Renal pelvis (tissue), 4 donors: Measurements from ENCODE around the gene SMYD3. TPM values are rescaled to one million over a fixed set of nuclear protein-coding genes. Genes with fewer than 3 reads are reported as not detected.
"Not testable (repeated sequence)": the region's sequence is repeated elsewhere in the genome, so short reads cannot be mapped to it uniquely, and the experiment has no call there.

Experiments
- DNase-seq: peaks from one replicate; pipeline ENCODE4 v3.0.0-alpha.2; 2013
- polyA plus RNA-seq, 3 donors: library from polyadenylated mRNA; unstranded; fragments of 120-200 nt; gene quantifications; one replicate each; pipeline ENCODE4 v1.2.1, GENCODE V29; 2013; ENCODE audit not compliant: insufficient read length in 3 of 3

SMYD3 gene
- polyA plus RNA-seq, 3 donors: 25.8 to 30.3 (median 26.1) TPM

- no peak for DNase-seq
Measured at GRCh38 chr1:245957427-245957826, 549.7 kb downstream of the SMYD3 start.

GRCh38 chr1:245956225-245956624 is 550.9 kb downstream of the SMYD3 start:
- no peak for DNase-seq

- DNase-seq: no peak
Measured at GRCh38 chr1:245953876-245954660, 553.0 kb downstream of the SMYD3 start.

- DNase-seq: no peak
Measured at GRCh38 chr1:245952383-245953026, 554.6 kb downstream of the SMYD3 start.

- DNase-seq: no peak
Measured at GRCh38 chr1:245948786-245949185, 558.3 kb downstream of the SMYD3 start.

GRCh38 chr1:245946905-245947304 is 560.2 kb downstream of the SMYD3 start:
- no peak for DNase-seq

GRCh38 chr1:245945136-245945535 is 561.9 kb downstream of the SMYD3 start:
- DNase-seq: not testable (repeated sequence)

GRCh38 chr1:245942856-245943255 is 564.2 kb downstream of the SMYD3 start:
- no peak for DNase-seq

GRCh38 chr1:245941771-245942170 is 565.3 kb downstream of the SMYD3 start:
- not testable (repeated sequence) for DNase-seq

GRCh38 chr1:245939756-245940345 is 567.2 kb downstream of the SMYD3 start:
- no peak for DNase-seq

- DNase-seq: no peak
Measured at GRCh38 chr1:245938046-245938435, 569.0 kb downstream of the SMYD3 start.

GRCh38 chr1:245937316-245938045 is 569.6 kb downstream of the SMYD3 start:
- DNase-seq: no peak

GRCh38 chr1:245934409-245934808 is 572.7 kb downstream of the SMYD3 start:
- DNase-seq: no peak

GRCh38 chr1:245933431-245934045 is 573.5 kb downstream of the SMYD3 start:
- DNase-seq: no peak

- DNase-seq: no peak
Measured at GRCh38 chr1:245932302-245932972, 574.6 kb downstream of the SMYD3 start.

GRCh38 chr1:245931450-245931849 is 575.6 kb downstream of the SMYD3 start:
- DNase-seq: no peak

- DNase-seq: no peak
Measured at GRCh38 chr1:245929224-245929623, 577.9 kb downstream of the SMYD3 start.

GRCh38 chr1:245926888-245927287 is 580.2 kb downstream of the SMYD3 start:
- peak; percentile 49 for DNase-seq

GRCh38 chr1:245923215-245923614 is 583.9 kb downstream of the SMYD3 start:
- no peak for DNase-seq

- DNase-seq: no peak
Measured at GRCh38 chr1:245921417-245921816, 585.7 kb downstream of the SMYD3 start.

GRCh38 chr1:245917403-245917802 is 589.7 kb downstream of the SMYD3 start:
- no peak for DNase-seq
